D721Med (cell line): Measurements from ENCODE around the gene TCHHL1.

ENCODE experiments used
- DNase-seq: peaks from one replicate; pipeline ENCODE4 v3.0.0; 2011; ENCODE audit warnings: low spot score; ENCODE audit not compliant: insufficient read length
- FAIRE-seq: peaks from 2 replicates; lab custom pipeline; 2011; peaks lifted over from hg19 to GRCh38; lab: Jason Lieb, UNC
- CTCF ChIP-seq: IDR thresholded peaks from 2 replicates; pipeline ENCODE4 v1.5.1; 2012; ENCODE audit warnings: mild to moderate bottlenecking, control low read depth; ENCODE audit not compliant: insufficient read depth; ENCODE audit errors: missing control alignments

TCHHL1 gene

GRCh38 chr1:152034324-152034653 is 54.6 kb downstream of the TCHHL1 start:
- TF ChIP-seq CTCF, result no peak
- DNase-seq, result no peak
- no peak for FAIRE-seq
